ENCODE measurements around the gene ACOT11. TPM values are rescaled to one million over a fixed set of nuclear protein-coding genes. Genes with fewer than 3 reads are reported as not detected.

Gene ACOT11
- total RNA-seq, 3 donors from 2014 or later = 1.6 to 7.3 (median 1.8) TPM

GRCh38 chr1:54542962-54543539, 5.0 kb upstream of the ACOT11 start:
- no peak for DNase-seq (ENCODE audit: low spot score in 2 of 2)
- no peaks in the 10 kb centered on the region for H3K4me1 ChIP-seq
- H3K27ac ChIP-seq = peak overlapping the region; percentile 54 to 75
- peak overlapping the region; percentile 47 to 70 (median 56) for H3K4me3 ChIP-seq
- H3K36me3 ChIP-seq = no peaks in the 10 kb centered on the region
- intact Hi-C loops (cut with DNase I; ENCODE audit: low total_unique reads) = no loop called here
- H3K27me3 ChIP-seq = no peaks in the 10 kb centered on the region
- H3K9me3 ChIP-seq = no peaks in the 10 kb centered on the region
- TF ChIP-seq CTCF (IDR thresholded peaks at IDR 0.05) = no peak
- no peak for TF ChIP-seq POLR2A (IDR thresholded peaks at IDR 0.05)
- no peak for TF ChIP-seq POLR2AphosphoS5 (IDR thresholded peaks at IDR 0.05)

- Histone ChIP-seq H3K4me1 (no peaks in the 10 kb centered on the region), H3K4me3 (no peak overlapping the region), H3K27ac (no peak overlapping the region), H3K9me3 (no peaks in the 10 kb centered on the region), H3K36me3 (no peaks in the 10 kb centered on the region), H3K27me3 (no peaks in the 10 kb centered on the region)
- TF ChIP-seq CTCF (IDR thresholded peaks at IDR 0.05) = no peak
- no peak for TF ChIP-seq POLR2AphosphoS5 (IDR thresholded peaks at IDR 0.05)
- no peak for TF ChIP-seq POLR2A (IDR thresholded peaks at IDR 0.05)
- intact Hi-C loops (cut with DNase I; ENCODE audit: low total_unique reads) = no loop called here
- DNase-seq (ENCODE audit: low spot score in 2 of 2) = no peak
Observed at GRCh38 chr1:54543729-54544496, 4.1 kb upstream of the ACOT11 start.

GRCh38 chr1:54545916-54546635, 2.0 kb upstream of the ACOT11 start:
- H3K9me3 ChIP-seq = no peaks in the 10 kb centered on the region
- no peaks in the 10 kb centered on the region for H3K27me3 ChIP-seq
- H3K4me3 ChIP-seq = no peak overlapping the region
- DNase-seq (ENCODE audit: low spot score in 2 of 2) = no peak
- no peaks in the 10 kb centered on the region for H3K4me1 ChIP-seq
- intact Hi-C loops (cut with DNase I; ENCODE audit: low total_unique reads) = no loop called here
- TF ChIP-seq CTCF (IDR thresholded peaks at IDR 0.05) = no peak
- no peak for TF ChIP-seq POLR2A (IDR thresholded peaks at IDR 0.05)
- no peak for TF ChIP-seq POLR2AphosphoS5 (IDR thresholded peaks at IDR 0.05)
- H3K36me3 ChIP-seq = no peaks in the 10 kb centered on the region
- no peak overlapping the region for H3K27ac ChIP-seq

- Histone ChIP-seq H3K9me3 (no peaks in the 10 kb centered on the region), H3K36me3 (no peaks in the 10 kb centered on the region), H3K4me3 (no peak overlapping the region), H3K27me3 (no peaks in the 10 kb centered on the region), H3K27ac (peak overlapping the region; percentile 25 to 73), H3K4me1 (no peaks in the 10 kb centered on the region)
- TF ChIP-seq CTCF (IDR thresholded peaks at IDR 0.05) (no peak), POLR2AphosphoS5 (IDR thresholded peaks at IDR 0.05) (no peak), POLR2A (IDR thresholded peaks at IDR 0.05) (no peak)
- intact Hi-C loops (cut with DNase I; ENCODE audit: low total_unique reads) = no loop called here
- no peak for DNase-seq (ENCODE audit: low spot score in 2 of 2)
Observed at GRCh38 chr1:54546651-54547401, 1.2 kb upstream of the ACOT11 start.

Data from breast epithelium (tissue), 4 donors.